HEK293 (cell line): ENCODE results near the gene MVK.

Experiments
- CTCF ChIA-PET: fragments of 350-600 bp; formaldehyde crosslinking; extraction: SDS; loops from one replicate; lab custom pipeline; 2021; ENCODE audit warnings: antibody characterized with exemption; lab: Yijun Ruan, JAX
- POLR2A ChIA-PET: fragments of 300-600 bp; formaldehyde crosslinking; extraction: SDS; loops from one replicate; lab custom pipeline; 2020; ENCODE audit warnings: antibody characterized with exemption, inconsistent platforms; lab: Yijun Ruan, JAX
- H3K27ac ChIP-seq: fragments of 200-500 bp; sonication (Bioruptor generic); 2 replicates; pipeline ENCODE4 v1.5.1; 2014; ENCODE audit warnings: low read depth, low read length, control low read depth, inconsistent platforms; ENCODE audit errors: extremely low read depth
- H3K36me3 ChIP-seq, 2 experiments: fragments of 200-500 bp in 1 of 2; sonication (Bioruptor generic) in 1 of 2; 1 replicate in 1 of 2; 2 replicates in 1 of 2; pipeline ENCODE4 v1.5.1; 2014 to 2017; ENCODE audit warnings: inconsistent platforms in 2 of 2, low read length in 2 of 2; ENCODE audit not compliant: control insufficient read depth in 2 of 2, insufficient read depth in 1 of 2
- H3K4me1 ChIP-seq: fragments of 200-500 bp; sonication (Bioruptor generic); 2 replicates; pipeline ENCODE4 v1.5.1; 2014; ENCODE audit warnings: mild to moderate bottlenecking, low read length, inconsistent platforms; ENCODE audit not compliant: control insufficient read depth, insufficient read depth
- H3K4me3 ChIP-seq: 2 replicates; pipeline ENCODE4 v1.5.1; 2011; ENCODE audit warnings: low read depth, mild to moderate bottlenecking, control low read depth, low read length, moderate library complexity
- H3K9me3 ChIP-seq: fragments of 200-500 bp; sonication (Bioruptor generic); 2 replicates; pipeline ENCODE4 v1.5.1; 2014; ENCODE audit warnings: low read depth, low read length, inconsistent platforms; ENCODE audit not compliant: control insufficient read depth, insufficient read depth
- BCL11B ChIP-seq: fragments of 450-650 bp; formaldehyde crosslinking; IDR thresholded peaks from 2 replicates; pipeline ENCODE4 v1.5.1; 2016; ENCODE audit warnings: low read depth, missing biosample characterization, missing genetic modification characterization
- GLIS1 ChIP-seq: fragments of 450-650 bp; formaldehyde crosslinking; IDR thresholded peaks from 2 replicates; pipeline ENCODE4 v1.5.1; 2016; ENCODE audit warnings: missing biosample characterization, missing genetic modification characterization
- GLIS2 ChIP-seq: fragments of 450-650 bp; formaldehyde crosslinking; IDR thresholded peaks from 2 replicates; pipeline ENCODE4 v1.5.1; 2016; ENCODE audit warnings: missing biosample characterization, missing genetic modification characterization
- HIC1 ChIP-seq: fragments of 450-650 bp; formaldehyde crosslinking; IDR thresholded peaks from 2 replicates; pipeline ENCODE4 v1.5.1; 2016; ENCODE audit warnings: missing biosample characterization, missing genetic modification characterization
- KLF1 ChIP-seq: fragments of 450-650 bp; formaldehyde crosslinking; IDR thresholded peaks from 2 replicates; pipeline ENCODE4 v1.5.1; 2016; ENCODE audit warnings: missing biosample characterization, missing genetic modification characterization
- WT1 ChIP-seq: fragments of 450-650 bp; formaldehyde crosslinking; IDR thresholded peaks from 2 replicates; pipeline ENCODE4 v1.5.1; 2016; ENCODE audit warnings: missing biosample characterization, missing genetic modification characterization
- ZBTB17 ChIP-seq: fragments of 450-650 bp; formaldehyde crosslinking; IDR thresholded peaks from 2 replicates; pipeline ENCODE4 v1.5.1; 2016; ENCODE audit warnings: missing biosample characterization, missing genetic modification characterization
- ZFP37 ChIP-seq: fragments of 450-650 bp; formaldehyde crosslinking; IDR thresholded peaks from 2 replicates; pipeline ENCODE4 v1.5.1; 2016; ENCODE audit warnings: missing biosample characterization, missing genetic modification characterization
- ZIC2 ChIP-seq: fragments of 450-650 bp; formaldehyde crosslinking; IDR thresholded peaks from 2 replicates; pipeline ENCODE4 v1.5.1; 2016; ENCODE audit warnings: missing biosample characterization, missing genetic modification characterization
- ZNF169 ChIP-seq: fragments of 450-650 bp; formaldehyde crosslinking; IDR thresholded peaks from 2 replicates; pipeline ENCODE4 v1.5.1; 2016; ENCODE audit warnings: missing biosample characterization, missing genetic modification characterization
- ZNF174 ChIP-seq: fragments of 450-650 bp; formaldehyde crosslinking; IDR thresholded peaks from 2 replicates; pipeline ENCODE4 v1.5.0; 2017; ENCODE audit warnings: missing biosample characterization, mild to moderate bottlenecking, missing genetic modification characterization
- ZNF23 ChIP-seq: fragments of 450-650 bp; formaldehyde crosslinking; IDR thresholded peaks from 2 replicates; pipeline ENCODE4 v1.5.1; 2016; ENCODE audit warnings: missing biosample characterization, missing genetic modification characterization, borderline replicate concordance
- ZNF324 ChIP-seq: fragments of 450-650 bp; formaldehyde crosslinking; IDR thresholded peaks from 2 replicates; pipeline ENCODE4 v1.5.1; 2016; ENCODE audit warnings: missing biosample characterization, missing genetic modification characterization
- ZNF664 ChIP-seq: fragments of 450-650 bp; formaldehyde crosslinking; IDR thresholded peaks from 2 replicates; pipeline ENCODE4 v1.5.1; 2016; ENCODE audit warnings: missing biosample characterization, missing genetic modification characterization
- ZSCAN30 ChIP-seq: fragments of 450-650 bp; IDR thresholded peaks from 2 replicates; pipeline ENCODE4 v1.5.1; 2018; ENCODE audit warnings: missing biosample characterization, mild to moderate bottlenecking, missing genetic modification characterization, moderate library complexity
- TF ChIP-seq, protein P1 (sequence below): fragments of 450-650 bp; formaldehyde crosslinking; IDR thresholded peaks from 2 replicates; pipeline ENCODE4 v1.5.1; 2016; ENCODE audit warnings: missing biosample characterization, missing genetic modification characterization
- TF ChIP-seq, protein P2 (sequence below): fragments of 450-650 bp; formaldehyde crosslinking; IDR thresholded peaks from 2 replicates; pipeline ENCODE4 v1.5.1; 2017; ENCODE audit warnings: missing biosample characterization, missing genetic modification characterization
- TF ChIP-seq, protein P3 (sequence below): fragments of 450-650 bp; formaldehyde crosslinking; IDR thresholded peaks from 2 replicates; pipeline ENCODE4 v1.5.1; 2016; ENCODE audit warnings: missing biosample characterization, missing genetic modification characterization
- TF ChIP-seq, protein P4 (sequence below): fragments of 450-650 bp; formaldehyde crosslinking; IDR thresholded peaks from 2 replicates; pipeline ENCODE4 v1.5.1; 2016; ENCODE audit warnings: missing biosample characterization, missing genetic modification characterization

Gene MVK

GRCh38 chr12:109621901-109622364 is 48.3 kb downstream of the MVK start (continued):
- TF ChIP-seq ZNF664 (tag by site-specific recombination): no peak
- peak; percentile 70 for TF ChIP-seq GLIS1 (tag by site-specific recombination)

GRCh38 chr12:109624467-109624866 is 50.9 kb downstream of the MVK start:
- ChIA-PET POLR2A (no interaction called here), CTCF (interaction anchor here (1.0 kb wide), 1 partner anchor 26 kb away, joined by 4 read pairs; no protein-coding TSS in a partner anchor)
- Histone ChIP-seq H3K36me3 (no peaks in the 10 kb centered on the region), H3K27ac (no peak overlapping the region), H3K4me3 (no peak overlapping the region), H3K9me3 (no peaks in the 10 kb centered on the region), H3K4me1 (no peaks in the 10 kb centered on the region)
- TF ChIP-seq ZBTB17 (tag by site-specific recombination) (no peak), ZFP37 (tag by site-specific recombination) (no peak), KLF1 (peak; percentile 67; the same call in 1 of the 2 replicates), ZNF324 (no peak), GLIS2 (tag by site-specific recombination) (peak; percentile 63), ZNF23 (no peak), GLIS1 (tag by site-specific recombination) (peak; percentile 31; the same call in 1 of the 2 replicates), ZNF169 (tag by site-specific recombination) (no peak), BCL11B (no peak), HIC1 (tag by site-specific recombination) (peak; percentile 61), ZIC2 (tag by site-specific recombination) (peak; percentile 75), ZNF174 (tag by site-specific recombination) (no peak), ZSCAN30 (no peak), WT1 (tag by site-specific recombination) (peak; percentile 72; the same call in 1 of the 2 replicates)
- TF ChIP-seq, protein P1, sequence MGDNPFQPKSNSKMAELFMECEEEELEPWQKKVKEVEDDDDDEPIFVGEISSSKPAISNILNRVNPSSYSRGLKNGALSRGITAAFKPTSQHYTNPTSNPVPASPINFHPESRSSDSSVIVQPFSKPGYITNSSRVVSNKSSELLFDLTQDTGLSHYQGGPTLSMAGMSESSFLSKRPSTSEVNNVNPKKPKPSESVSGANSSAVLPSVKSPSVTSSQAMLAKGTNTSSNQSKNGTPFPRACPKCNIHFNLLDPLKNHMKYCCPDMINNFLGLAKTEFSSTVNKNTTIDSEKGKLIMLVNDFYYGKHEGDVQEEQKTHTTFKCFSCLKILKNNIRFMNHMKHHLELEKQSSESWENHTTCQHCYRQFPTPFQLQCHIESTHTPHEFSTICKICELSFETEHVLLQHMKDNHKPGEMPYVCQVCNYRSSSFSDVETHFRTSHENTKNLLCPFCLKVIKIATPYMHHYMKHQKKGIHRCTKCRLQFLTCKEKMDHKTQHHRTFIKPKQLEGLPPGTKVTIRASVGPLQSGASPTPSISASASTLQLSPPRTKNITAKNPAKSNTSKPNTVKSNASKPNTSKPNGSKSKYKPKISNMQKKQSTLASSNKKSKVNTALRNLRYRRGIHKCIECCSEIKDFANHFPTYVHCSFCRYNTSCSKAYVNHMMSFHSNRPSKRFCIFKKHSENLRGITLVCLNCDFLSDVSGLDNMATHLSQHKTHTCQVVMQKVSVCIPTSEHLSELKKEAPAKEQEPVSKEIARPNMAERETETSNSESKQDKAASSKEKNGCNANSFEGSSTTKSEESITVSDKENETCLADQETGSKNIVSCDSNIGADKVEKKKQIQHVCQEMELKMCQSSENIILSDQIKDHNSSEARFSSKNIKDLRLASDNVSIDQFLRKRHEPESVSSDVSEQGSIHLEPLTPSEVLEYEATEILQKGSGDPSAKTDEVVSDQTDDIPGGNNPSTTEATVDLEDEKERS (tag by site-specific recombination): no peak
- TF ChIP-seq, protein P2, sequence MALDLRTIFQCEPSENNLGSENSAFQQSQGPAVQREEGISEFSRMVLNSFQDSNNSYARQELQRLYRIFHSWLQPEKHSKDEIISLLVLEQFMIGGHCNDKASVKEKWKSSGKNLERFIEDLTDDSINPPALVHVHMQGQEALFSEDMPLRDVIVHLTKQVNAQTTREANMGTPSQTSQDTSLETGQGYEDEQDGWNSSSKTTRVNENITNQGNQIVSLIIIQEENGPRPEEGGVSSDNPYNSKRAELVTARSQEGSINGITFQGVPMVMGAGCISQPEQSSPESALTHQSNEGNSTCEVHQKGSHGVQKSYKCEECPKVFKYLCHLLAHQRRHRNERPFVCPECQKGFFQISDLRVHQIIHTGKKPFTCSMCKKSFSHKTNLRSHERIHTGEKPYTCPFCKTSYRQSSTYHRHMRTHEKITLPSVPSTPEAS (tag by site-specific recombination): peak; percentile 52; the same call in 1 of the 2 replicates
- TF ChIP-seq, protein P3, sequence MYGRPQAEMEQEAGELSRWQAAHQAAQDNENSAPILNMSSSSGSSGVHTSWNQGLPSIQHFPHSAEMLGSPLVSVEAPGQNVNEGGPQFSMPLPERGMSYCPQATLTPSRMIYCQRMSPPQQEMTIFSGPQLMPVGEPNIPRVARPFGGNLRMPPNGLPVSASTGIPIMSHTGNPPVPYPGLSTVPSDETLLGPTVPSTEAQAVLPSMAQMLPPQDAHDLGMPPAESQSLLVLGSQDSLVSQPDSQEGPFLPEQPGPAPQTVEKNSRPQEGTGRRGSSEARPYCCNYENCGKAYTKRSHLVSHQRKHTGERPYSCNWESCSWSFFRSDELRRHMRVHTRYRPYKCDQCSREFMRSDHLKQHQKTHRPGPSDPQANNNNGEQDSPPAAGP (tag by site-specific recombination): peak; percentile 88
- TF ChIP-seq, protein P4, sequence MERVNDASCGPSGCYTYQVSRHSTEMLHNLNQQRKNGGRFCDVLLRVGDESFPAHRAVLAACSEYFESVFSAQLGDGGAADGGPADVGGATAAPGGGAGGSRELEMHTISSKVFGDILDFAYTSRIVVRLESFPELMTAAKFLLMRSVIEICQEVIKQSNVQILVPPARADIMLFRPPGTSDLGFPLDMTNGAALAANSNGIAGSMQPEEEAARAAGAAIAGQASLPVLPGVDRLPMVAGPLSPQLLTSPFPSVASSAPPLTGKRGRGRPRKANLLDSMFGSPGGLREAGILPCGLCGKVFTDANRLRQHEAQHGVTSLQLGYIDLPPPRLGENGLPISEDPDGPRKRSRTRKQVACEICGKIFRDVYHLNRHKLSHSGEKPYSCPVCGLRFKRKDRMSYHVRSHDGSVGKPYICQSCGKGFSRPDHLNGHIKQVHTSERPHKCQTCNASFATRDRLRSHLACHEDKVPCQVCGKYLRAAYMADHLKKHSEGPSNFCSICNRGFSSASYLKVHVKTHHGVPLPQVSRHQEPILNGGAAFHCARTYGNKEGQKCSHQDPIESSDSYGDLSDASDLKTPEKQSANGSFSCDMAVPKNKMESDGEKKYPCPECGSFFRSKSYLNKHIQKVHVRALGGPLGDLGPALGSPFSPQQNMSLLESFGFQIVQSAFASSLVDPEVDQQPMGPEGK (tag by site-specific recombination): 0 out of 2 replicates have a peak, but pooled peaks have one; percentile 27
